ENCODE measurements around the gene ZHX3. TPM values are rescaled to one million over a fixed set of nuclear protein-coding genes. Genes with fewer than 3 reads are reported as not detected.

ZHX3 gene
- total RNA-seq, 1 donor from 2014 or later = 34.5 TPM

Small RNA genes lying within 50 kb of the gene (microRNA-seq; reads per million reads assigned to microRNA genes)
- gene MIR6871 = not detected

Other genes with a start within 250 kb of the ZHX3 start
- 43.4 TPM for gene PLCG1, start 180.2 kb downstream of the ZHX3 start, total RNA-seq
- gene LPIN3, start 23.1 kb upstream of the ZHX3 start, total RNA-seq = 18.1 TPM
- gene EMILIN3, start 49.1 kb upstream of the ZHX3 start, total RNA-seq = 6.6 TPM

Data from Right ventricle myocardium inferior (tissue), 1 donor.